LHCN-M2 (cell line): ENCODE data around the gene SIAH3. TPM values are rescaled to one million over a fixed set of nuclear protein-coding genes. Genes with fewer than 3 reads are reported as not detected.
"Not testable (repeated sequence)": the region's sequence is repeated elsewhere in the genome, so short reads cannot be mapped to it uniquely, and the experiment has no call there.

Experiments used
- DNase-seq: peaks from one replicate; pipeline ENCODE4 v3.0.0-alpha.2; 2012; ENCODE audit warnings: low read depth
- polyA plus RNA-seq: library from polyadenylated mRNA; unstranded; fragments of >200 nt; gene quantifications from one replicate; pipeline ENCODE4 v1.2.1, GENCODE V29; 2012; ENCODE audit warnings: missing spikeins
- total RNA-seq: library from RNA; depleted of rRNA; stranded (reverse); fragments of >200 nt; gene quantifications from 2 replicates; pipeline ENCODE4 v1.2.3, GENCODE V29; 2014; rRNA removed

The SIAH3 gene, protein sequence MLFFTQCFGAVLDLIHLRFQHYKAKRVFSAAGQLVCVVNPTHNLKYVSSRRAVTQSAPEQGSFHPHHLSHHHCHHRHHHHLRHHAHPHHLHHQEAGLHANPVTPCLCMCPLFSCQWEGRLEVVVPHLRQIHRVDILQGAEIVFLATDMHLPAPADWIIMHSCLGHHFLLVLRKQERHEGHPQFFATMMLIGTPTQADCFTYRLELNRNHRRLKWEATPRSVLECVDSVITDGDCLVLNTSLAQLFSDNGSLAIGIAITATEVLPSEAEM
- not detected in 2 replicates for total RNA-seq
- polyA plus RNA-seq = not detected

- peak; percentile 5 for DNase-seq
These were observed at the start of gene SIAH3 for GRCh38 chr13:45851171-45851921. SIAH3 (minus strand) TSS chr13:45851753; CDS start chr13:45851629, 124 bp downstream.

- DNase-seq = no peak
These were observed 47.9 kb upstream of the SIAH3 start for GRCh38 chr13:45899406-45899805.

DNA sequence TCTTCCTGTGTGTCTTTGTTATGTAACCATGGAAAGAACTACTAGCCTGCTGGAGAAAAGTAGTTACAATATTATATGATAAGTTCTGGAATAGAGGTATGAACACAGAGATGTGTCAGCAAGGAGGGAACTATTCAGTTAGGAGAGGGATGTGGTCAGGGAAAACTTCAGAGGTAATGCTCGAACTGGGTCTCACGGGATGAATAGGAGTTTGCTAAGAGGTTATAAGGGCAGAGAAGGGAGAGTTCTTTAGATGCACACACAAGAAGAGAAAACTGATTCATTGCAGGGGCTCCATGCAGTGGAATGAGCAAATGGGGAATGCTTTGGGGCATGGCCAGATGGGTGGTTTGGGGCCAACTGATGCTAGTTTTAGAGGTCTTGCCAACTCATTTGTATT lies 46.0 kb upstream of the SIAH3 start:
- no peak for DNase-seq

DNA sequence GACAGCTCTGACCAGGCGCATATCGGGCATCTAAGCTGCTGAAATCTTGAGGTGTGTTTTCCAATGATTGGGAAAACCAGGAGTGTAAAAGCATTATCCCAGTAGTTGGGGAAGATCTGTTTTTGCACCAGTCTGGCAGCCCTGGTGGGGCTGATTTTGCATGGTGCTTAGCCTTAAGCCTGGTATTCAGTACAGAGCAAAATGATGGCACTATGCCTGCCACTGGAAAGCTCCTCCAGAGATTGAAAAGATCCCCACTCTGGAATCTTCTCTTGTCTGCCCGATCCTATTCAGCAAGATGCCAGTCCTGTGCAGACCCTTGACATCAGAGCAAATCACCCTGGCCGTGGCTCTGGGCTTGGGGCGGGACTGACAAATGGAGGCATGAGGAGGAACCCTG lies 44.7 kb upstream of the SIAH3 start:
- no peak for DNase-seq

- no peak for DNase-seq
These were observed 44.3 kb upstream of the SIAH3 start for GRCh38 chr13:45895881-45896280.

- no peak for DNase-seq
These were observed 41.0 kb upstream of the SIAH3 start for GRCh38 chr13:45892513-45892912.

- DNase-seq = no peak
These were observed 38.2 kb upstream of the SIAH3 start for GRCh38 chr13:45889590-45890243.

DNA sequence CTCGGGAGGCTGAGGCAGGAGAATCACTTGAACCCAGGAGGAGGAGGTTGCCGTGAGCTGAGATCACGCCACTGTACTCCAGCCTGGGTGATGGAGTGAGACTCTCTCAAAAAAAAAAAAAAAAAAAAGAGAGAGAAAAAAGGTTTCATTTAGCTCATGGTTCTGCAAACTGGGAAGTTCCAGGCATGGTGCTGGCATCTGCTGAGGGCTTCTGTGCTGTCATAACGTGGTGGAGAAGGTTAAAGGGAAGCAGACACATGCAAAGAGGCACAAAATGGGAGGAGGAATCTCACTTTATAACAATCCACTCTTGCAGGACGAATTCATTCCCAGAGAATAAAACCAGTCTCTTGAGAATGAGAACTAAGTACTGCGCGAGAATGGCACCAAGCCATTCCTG lies 34.9 kb upstream of the SIAH3 start:
- DNase-seq = no peak

DNA sequence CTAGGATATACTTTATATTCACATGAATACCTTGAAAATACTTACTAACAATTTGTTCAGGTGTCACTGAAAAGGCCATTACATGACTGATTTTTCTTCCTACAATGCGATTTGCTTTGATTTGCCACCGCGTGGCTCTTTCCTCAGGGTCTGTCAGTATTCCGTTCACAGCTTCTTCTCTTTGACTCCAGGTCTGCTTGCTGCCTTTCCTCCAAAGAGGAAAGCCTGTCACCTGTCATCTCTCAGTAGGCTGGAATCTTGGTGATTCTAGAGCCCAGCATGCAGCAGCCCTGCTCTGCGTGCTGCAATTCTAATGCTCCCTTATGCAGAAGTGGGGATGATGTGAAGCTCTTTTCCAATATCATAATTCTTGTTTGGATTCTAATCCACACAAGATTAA lies 33.6 kb upstream of the SIAH3 start:
- no peak for DNase-seq

- no peak for DNase-seq
These were observed 31.1 kb upstream of the SIAH3 start for GRCh38 chr13:45882626-45883025.

GRCh38 chr13:45881353-45881752 lies 29.8 kb upstream of the SIAH3 start:
- DNase-seq = no peak

DNA sequence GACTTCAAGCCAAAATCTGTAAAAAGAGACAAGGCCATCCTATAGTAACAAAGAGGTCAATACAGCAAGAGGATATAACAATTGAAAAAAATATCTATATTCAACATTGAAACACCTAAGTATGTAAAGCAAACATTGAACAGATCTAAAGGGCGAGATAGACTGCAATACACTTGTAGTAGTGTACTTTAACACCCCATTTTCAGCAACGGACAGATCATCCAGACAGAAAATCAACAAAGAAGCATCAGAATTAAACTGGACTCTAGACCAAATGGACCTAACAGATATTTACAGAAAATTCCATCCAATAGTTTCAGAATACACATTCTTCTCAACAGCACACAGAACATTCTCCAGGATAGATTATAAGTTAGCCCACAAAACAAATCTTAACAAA lies 28.7 kb upstream of the SIAH3 start:
- DNase-seq = no peak

DNA sequence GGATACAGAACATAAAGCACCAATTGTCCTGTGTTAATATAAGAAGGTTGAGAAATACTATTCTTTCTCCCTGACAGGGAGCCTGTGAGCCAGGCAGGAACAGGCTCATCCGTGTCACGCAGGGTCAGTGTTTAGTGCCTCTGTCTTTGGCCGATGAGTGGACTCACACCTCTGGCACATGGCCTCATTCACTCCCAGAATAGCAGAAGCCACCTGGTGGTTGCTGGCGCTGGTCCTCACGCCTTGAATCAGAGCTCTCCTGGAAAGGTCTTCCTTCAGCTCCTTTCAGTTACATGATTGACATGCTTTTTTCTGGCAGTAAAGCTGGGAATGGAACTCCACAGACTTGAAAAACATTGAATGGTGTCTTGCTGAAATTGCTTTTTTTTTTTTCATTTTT lies 28.1 kb upstream of the SIAH3 start:
- no peak for DNase-seq

DNA sequence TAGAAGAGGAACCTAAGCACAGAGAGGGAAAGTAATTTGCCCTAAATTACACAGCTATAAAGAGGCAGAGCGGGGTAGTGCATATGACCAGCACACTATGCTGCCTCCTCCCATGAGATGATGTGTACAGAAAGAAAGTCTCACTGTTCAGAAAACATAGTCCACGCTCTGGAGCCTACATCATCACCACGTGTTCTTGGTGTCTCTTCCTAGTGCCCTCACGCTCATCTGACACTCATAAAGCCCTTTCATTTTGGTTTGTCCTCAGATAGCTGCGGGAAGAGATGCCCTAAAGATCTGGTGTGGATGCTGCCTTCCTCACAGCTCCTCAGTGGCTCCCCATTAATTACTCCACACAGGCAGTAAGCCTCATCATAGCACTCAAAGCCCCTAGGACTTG lies 27.4 kb upstream of the SIAH3 start:
- DNase-seq = no peak

DNA sequence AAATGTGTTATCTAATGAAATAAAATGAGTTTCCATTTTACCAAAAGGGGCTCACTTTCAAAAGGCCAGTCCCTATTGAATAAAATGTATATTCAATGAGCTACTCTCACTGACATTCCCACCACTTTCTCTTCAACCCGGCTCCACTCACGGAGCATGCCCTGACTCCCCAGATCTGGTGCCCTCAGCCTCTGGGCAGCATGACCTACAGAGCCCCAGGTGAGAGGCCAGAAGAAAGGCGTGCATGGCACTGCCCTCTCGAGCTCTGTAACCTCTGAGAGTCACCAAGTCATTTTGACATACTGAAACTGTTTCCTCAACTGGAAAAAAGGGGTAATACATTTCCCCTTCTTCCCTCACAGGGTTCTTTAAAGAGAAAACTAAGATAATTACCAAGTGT lies 25.2 kb upstream of the SIAH3 start:
- DNase-seq = no peak

- DNase-seq = no peak
These were observed 24.4 kb upstream of the SIAH3 start for GRCh38 chr13:45875951-45876350.

- DNase-seq = peak; percentile 8
These were observed 22.2 kb upstream of the SIAH3 start for GRCh38 chr13:45873491-45874325.

DNA sequence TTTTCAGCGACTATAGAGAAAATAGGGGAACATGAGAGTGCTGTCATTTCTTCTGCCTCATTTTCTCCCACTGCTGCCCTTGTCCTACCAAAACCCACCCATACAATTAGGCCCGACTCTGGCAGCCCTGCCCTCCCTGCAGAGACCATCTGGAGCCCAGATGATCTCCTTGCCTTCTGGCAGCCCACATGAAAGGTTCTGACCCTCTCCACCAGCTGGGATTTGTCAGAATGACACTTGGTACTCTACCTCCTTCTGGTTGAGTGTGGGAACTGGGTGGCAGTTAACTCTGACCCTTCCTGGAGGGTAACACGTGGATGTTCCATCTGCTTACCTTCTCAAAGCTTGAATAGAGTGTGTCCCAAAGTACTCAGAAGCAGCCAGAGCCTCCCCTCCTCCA lies 21.0 kb upstream of the SIAH3 start:
- DNase-seq = no peak

DNA sequence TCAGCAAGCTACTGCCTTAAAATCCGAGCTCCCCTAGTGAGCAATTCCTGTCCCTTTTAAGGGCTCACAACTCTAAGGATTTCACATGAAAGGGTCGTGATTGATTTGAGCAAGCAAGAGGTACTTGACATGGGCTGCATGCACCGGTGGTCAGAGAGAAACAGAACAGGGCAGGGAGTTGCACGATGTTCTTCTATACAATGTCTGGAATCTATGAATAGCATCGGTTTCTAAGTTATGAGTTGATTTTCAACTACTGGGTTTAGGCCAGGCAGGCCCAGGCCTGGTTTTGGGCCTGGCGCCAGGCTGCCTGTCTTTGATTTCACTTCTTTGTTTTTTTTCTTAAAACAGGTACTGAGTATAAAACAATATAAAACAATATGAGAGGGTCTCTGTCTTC lies 19.6 kb upstream of the SIAH3 start:
- not testable (repeated sequence) for DNase-seq

DNA sequence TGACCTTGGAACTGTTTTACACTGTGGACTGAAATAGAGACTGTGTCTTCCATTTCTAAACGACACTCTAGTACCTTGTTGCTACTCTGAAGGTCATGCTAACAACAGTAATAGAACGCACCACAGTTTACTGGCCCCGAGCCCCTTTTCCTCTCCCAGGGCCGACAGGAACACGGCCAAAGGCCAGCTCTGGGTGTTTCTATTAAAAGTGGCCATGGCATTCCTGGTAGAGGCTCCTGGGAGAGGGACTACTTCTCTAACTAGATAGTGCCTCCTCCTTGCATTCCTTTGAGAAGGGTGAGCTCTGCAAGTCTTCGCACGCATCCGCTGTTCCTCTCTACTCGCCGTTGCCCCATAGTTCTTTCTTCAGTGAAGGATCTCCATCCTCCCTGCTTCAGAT lies 18.7 kb upstream of the SIAH3 start:
- DNase-seq = no peak

GRCh38 chr13:45865414-45865813 lies 13.9 kb upstream of the SIAH3 start:
- DNase-seq = no peak
